GM18907 (cell line): ENCODE results near the gene EZH2.

Experiments used
- ATAC-seq: cut with Tn5 transposase; IDR thresholded peaks from one replicate; pipeline ENCODE4 v1.9.1; 2021; ENCODE audit warnings: mild to moderate bottlenecking, moderate library complexity; ENCODE audit not compliant: unreplicated experiment

Gene EZH2

DNA sequence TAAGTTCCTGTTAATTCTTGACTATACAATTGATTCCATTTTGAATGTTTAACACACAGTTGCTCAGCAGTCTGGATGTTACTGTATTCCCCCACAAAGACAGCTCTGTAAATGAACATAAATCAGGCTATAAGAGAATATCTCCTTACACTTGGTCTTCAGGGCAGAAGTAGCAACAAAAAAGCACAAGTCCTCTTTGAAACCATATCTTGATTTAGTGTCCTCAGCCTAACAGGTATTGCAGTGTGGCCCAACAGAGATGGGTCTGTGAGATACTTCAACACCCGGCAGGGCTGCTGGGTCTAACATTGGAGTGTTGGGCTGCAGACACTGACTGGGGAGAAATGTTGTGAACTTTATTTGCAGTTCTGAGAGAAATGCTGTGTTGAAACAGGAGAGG, 109.6 kb downstream of the EZH2 start:
- ATAC-seq: no peak

DNA sequence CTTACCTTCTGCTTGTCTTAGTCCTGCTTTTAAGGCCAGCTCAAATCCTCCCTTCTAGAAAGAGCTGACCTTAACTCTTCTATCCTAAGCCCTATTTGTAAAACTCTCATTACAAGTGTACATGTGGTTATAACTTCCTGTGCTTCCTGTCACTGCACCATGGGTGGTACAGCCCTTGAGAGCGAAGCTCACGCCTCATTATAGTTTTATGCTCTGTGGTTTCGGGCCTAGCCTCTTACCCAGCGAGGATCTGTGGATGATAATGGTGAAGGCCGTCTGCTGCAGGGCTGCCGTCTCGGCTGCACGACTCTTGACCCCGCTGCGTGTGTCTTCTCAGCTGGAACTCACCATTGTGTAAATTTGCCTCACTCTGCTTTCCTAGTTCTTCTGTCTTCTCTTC, 110.8 kb downstream of the EZH2 start:
- peak; percentile 96 for ATAC-seq

DNA sequence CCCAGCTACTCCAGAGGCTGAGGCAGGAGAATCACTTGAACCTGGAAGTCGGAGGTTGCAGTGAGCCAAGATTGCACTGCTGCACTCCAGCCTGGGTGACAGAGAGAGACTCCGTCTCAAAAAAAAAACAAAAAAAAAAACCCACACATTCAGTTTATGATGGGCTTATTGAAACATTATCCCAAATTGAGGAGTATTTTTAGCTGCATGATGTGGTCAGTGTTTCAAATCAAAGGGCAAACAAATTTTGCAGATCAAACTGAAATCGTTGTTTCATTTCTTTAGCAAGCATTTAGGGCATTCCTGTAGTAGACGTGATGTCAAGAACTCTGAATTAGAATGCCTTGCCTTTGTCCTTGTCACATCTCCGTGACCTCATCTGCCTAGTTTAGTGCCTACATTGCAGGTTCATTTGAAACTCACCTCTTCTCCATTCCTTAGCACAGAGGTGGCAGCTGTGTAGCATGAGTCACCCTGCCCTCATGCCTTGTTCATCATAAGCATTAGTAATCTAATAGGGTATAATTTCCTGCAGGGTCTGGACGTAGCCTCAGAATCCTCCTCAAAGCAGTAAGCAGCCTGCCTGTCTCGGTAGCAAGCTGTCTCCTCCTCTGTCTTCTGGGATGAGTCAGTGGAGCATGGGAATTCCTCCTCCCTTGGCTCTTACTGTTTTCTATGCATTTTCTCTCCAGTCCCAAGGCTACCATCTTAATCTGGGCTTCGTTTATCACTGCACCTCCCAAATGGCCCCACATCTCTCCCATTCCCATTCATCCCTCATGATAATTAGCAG, 111.6 kb downstream of the EZH2 start:
- no peak for ATAC-seq

DNA sequence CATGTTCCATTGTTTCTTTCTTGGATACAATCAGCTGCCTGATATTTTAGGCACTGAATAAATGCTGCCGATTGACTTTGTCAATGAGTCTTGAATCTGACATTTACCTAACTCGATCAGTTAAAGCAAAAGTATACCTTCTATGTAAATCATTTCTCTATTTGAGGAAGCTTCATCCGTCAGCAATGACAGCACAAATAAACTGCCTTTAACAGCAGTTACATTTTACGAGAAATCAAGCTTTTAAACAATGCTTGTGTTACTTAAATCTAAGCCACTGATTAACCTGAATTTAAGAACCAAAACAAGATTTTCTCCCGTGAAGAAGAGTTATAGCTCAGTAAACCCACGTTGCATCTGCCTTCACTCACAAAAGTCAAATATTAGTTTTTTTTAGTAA, 114.1 kb downstream of the EZH2 start:
- ATAC-seq: no peak

DNA sequence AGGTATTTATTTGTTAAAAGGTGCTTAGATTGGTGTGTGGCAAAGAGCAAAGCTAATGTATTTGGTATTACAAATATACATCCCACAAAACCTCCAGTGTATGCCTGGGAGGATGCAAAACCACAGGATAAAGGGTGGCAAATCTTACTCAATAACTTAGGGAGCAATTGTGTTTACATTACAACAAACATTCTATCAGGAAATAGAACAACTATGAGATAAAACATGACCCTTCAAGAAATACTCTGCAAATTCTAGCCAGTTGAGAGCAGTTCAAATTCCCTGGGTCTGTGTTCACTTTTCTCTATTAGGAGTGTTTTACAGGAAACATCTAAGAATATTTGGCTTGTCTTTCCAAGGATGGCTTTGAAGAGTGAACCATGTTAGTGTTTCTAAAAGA, 120.5 kb downstream of the EZH2 start:
- no peak for ATAC-seq

DNA sequence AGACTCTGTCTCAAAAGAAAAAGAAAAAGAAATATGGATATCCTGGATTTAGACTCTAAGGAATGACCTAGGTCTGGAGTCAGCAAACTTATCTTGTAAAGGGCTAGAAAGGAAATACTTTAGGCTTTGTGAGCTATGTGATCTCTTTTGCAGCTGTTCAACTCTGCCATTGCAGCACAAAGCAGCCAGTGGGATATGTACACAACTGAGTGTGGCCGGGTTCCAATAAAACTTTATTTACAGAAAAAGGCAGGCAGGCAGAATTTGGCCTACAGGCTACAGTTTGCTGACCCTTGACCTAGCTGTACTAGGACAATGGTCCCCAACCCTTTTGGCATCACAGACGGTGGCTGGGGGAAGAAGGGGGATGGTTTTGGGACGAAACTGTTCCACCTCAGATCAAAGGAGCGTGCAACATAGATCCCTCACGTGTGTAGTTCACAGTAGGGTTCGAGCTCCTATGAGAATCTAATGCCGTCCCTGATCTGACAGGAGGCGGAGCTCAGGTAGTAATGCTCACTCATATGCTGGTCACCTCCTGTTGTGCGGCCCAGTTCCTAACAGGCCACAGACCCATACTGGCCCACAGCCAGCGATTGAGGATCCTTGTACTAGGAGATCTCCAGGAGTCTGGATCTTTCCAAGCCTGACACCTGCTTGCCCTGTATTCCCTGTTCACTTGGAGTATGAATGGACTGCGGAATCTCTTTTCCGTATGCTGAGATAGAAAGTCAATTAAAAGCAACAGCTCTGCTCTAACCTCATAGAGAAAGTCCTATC, 122.4 kb downstream of the EZH2 start:
- ATAC-seq: no peak
